ENCODE results near the gene OARD1. TPM values are rescaled to one million over a fixed set of nuclear protein-coding genes. Genes with fewer than 3 reads are reported as not detected.
A peak's percentile ranks its signal among the peaks of the same experiment; 100 is the strongest.

Gene OARD1
- total and polyA plus RNA-seq, 2 experiments from 2014 or later, result 31.2 to 46.4 TPM

- Histone ChIP-seq H3K27ac (peak overlapping the region; percentile 76), H4K20me1 (ENCODE audit: insufficient read depth, poor library complexity, severe bottlenecking) (no peaks in the 10 kb centered on the region), H2AFZ (no peak overlapping the region), H3K27me3 (no peaks in the 10 kb centered on the region), H3K9me3 (ENCODE audit: low read depth) (no peaks in the 10 kb centered on the region), H3K4me3 (no peak overlapping the region), H3K4me1 (ENCODE audit: insufficient read depth) (peaks cover 38% of the 10 kb centered on the region), H3K36me3 (replicated peaks; ENCODE audit: insufficient read depth, low read depth) (no peaks in the 10 kb centered on the region), H3K9me2 (replicated peaks; ENCODE audit: insufficient read depth) (no peaks in the 10 kb centered on the region), H3K4me2 (peak overlapping the region; percentile 52), H3K79me2 (peaks cover 2% of the 10 kb centered on the region)
- WGBS (ENCODE audit: low lambda C conversion rate, missing lambda C conversion rate), result 36% methylated on average over 5 of the region's 5 CpGs
- peak; percentile 59 for DNase-seq (ENCODE audit: low spot score)
- no peak for TF ChIP-seq CTCF (IDR thresholded peaks at IDR 0.05; ENCODE audit: poor library complexity)
- no peak for TF ChIP-seq EZH2phosphoT487 (IDR thresholded peaks at IDR 0.05; ENCODE audit: low read depth, severe bottlenecking, unreplicated experiment)
- no peak for TF ChIP-seq EZH2 (IDR thresholded peaks at IDR 0.05; ENCODE audit: borderline replicate concordance)
Measured at GRCh38 chr6:41064841-41065240, 7.3 kb downstream of the OARD1 start.

- Histone ChIP-seq H3K36me3 (replicated peaks; ENCODE audit: insufficient read depth, low read depth) (no peaks in the 10 kb centered on the region), H3K4me1 (ENCODE audit: insufficient read depth) (peaks cover 39% of the 10 kb centered on the region), H4K20me1 (ENCODE audit: insufficient read depth, poor library complexity, severe bottlenecking) (no peaks in the 10 kb centered on the region), H3K9me3 (ENCODE audit: low read depth) (no peaks in the 10 kb centered on the region), H3K9me2 (replicated peaks; ENCODE audit: insufficient read depth) (no peaks in the 10 kb centered on the region), H3K79me2 (no peaks in the 10 kb centered on the region), H3K27ac (peak overlapping the region; percentile 76), H3K27me3 (no peaks in the 10 kb centered on the region), H3K4me3 (no peak overlapping the region), H3K4me2 (peak overlapping the region; percentile 19), H2AFZ (no peak overlapping the region)
- 52% methylated on average over 2 of the region's 2 CpGs for WGBS (ENCODE audit: low lambda C conversion rate, missing lambda C conversion rate)
- TF ChIP-seq EZH2phosphoT487 (IDR thresholded peaks at IDR 0.05; ENCODE audit: low read depth, severe bottlenecking, unreplicated experiment), result no peak
- TF ChIP-seq CTCF (IDR thresholded peaks at IDR 0.05; ENCODE audit: poor library complexity), result no peak
- TF ChIP-seq EZH2 (IDR thresholded peaks at IDR 0.05; ENCODE audit: borderline replicate concordance), result no peak
- no peak for DNase-seq (ENCODE audit: low spot score)
Measured at GRCh38 chr6:41063884-41064285, 8.3 kb downstream of the OARD1 start.

GRCh38 chr6:41062056-41062455 lies 10.1 kb downstream of the OARD1 start:
- Histone ChIP-seq H3K79me2 (no peaks in the 10 kb centered on the region), H3K9me3 (ENCODE audit: low read depth) (no peaks in the 10 kb centered on the region), H3K4me2 (no peak overlapping the region), H3K9me2 (replicated peaks; ENCODE audit: insufficient read depth) (no peaks in the 10 kb centered on the region), H3K36me3 (replicated peaks; ENCODE audit: insufficient read depth, low read depth) (no peaks in the 10 kb centered on the region), H3K27ac (peak overlapping the region; percentile 76), H3K4me1 (ENCODE audit: insufficient read depth) (peaks cover 45% of the 10 kb centered on the region), H4K20me1 (ENCODE audit: insufficient read depth, poor library complexity, severe bottlenecking) (no peaks in the 10 kb centered on the region), H3K4me3 (no peak overlapping the region), H2AFZ (no peak overlapping the region), H3K27me3 (no peaks in the 10 kb centered on the region)
- TF ChIP-seq EZH2 (IDR thresholded peaks at IDR 0.05; ENCODE audit: borderline replicate concordance), result no peak
- no peak for TF ChIP-seq EZH2phosphoT487 (IDR thresholded peaks at IDR 0.05; ENCODE audit: low read depth, severe bottlenecking, unreplicated experiment)
- no peak for TF ChIP-seq CTCF (IDR thresholded peaks at IDR 0.05; ENCODE audit: poor library complexity)
- WGBS (ENCODE audit: low lambda C conversion rate, missing lambda C conversion rate), result 90% methylated on average over 1 of the region's 1 CpG
- no peak for DNase-seq (ENCODE audit: low spot score)
